ENCODE data around the gene KCNH8. TPM values are rescaled to one million over a fixed set of nuclear protein-coding genes. Genes with fewer than 3 reads are reported as not detected.

Gene KCNH8
- total RNA-seq, 1 experiment from 2014 or later: 0.12 TPM

DNA sequence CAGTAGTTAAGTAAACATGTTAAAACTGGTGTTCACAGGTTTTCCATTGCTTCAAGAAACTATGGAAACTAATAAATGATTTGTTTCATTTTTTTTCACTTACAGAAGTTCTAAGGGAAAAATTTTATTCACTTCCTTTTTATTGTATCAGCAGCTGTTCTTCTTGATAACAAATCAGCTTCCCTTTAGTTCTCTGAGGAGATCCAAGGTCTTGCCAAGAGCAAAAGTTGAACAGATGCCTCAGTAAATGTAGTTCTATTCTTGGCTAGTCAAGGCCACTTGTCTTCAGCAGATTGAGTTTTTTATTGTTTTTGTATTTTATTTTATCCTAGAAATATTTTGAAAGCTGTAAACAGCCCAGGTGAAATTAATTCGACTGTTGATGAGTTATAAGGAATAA lies 41.8 kb downstream of the KCNH8 start:
- no peak overlapping the region for H3K4me3 ChIP-seq (replicated peaks in 1 of 2; ENCODE audit: low read depth in 1 of 2, low read length in 2 of 2)
- no peaks in the 10 kb centered on the region; a peak in 3 of 4 replicates for H3K9me3 ChIP-seq (ENCODE audit: control insufficient read depth in 1 of 2, insufficient read depth in 1 of 2, low read depth in 1 of 2, low read length in 2 of 2)
- no peak for ATAC-seq
- no peaks in the 10 kb centered on the region for H3K79me2 ChIP-seq (ENCODE audit: insufficient read depth, low read length)
- no peaks in the 10 kb centered on the region; the same call in 1 of the 2 replicates for H3K27me3 ChIP-seq (ENCODE audit: insufficient read depth, low read length)
- POLR2A ChIA-PET: no interaction called here
- no TSS peak for BruUV-seq (replicated peaks)
- no peaks in the 10 kb centered on the region for H3K4me1 ChIP-seq (ENCODE audit: control insufficient read depth in 1 of 2, insufficient read depth in 2 of 2, low read length in 2 of 2)
- CTCF ChIA-PET: no interaction called here
- no peaks in the 10 kb centered on the region for H3K9me2 ChIP-seq (ENCODE audit: insufficient read depth)
- H4K20me1 ChIP-seq (ENCODE audit: insufficient read depth): no peaks in the 10 kb centered on the region
- no peak overlapping the region for H3K27ac ChIP-seq (ENCODE audit: low read depth, low read length)
- no peak for DNase-seq (ENCODE audit: low read depth, low spot score)
- no peak for TF ChIP-seq YY1 (IDR thresholded peaks at IDR 0.05; ENCODE audit: extremely low read depth, insufficient replicate concordance, low read depth, low read length)
- TF ChIP-seq, protein P1, sequence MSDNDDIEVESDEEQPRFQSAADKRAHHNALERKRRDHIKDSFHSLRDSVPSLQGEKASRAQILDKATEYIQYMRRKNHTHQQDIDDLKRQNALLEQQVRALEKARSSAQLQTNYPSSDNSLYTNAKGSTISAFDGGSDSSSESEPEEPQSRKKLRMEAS (IDR thresholded peaks at IDR 0.05): no peak
- no peak for TF ChIP-seq ELF1 (IDR thresholded peaks at IDR 0.05; ENCODE audit: borderline replicate concordance, low read depth)
- no peak for TF ChIP-seq EGR1 (IDR thresholded peaks at IDR 0.05; ENCODE audit: low read depth)
- TF ChIP-seq ATF3 (IDR thresholded peaks at IDR 0.05): no peak
- no peak for TF ChIP-seq REST (IDR thresholded peaks at IDR 0.05; ENCODE audit: low read depth)
- no peak for TF ChIP-seq SIN3A (IDR thresholded peaks at IDR 0.05; ENCODE audit: low read depth)
- TF ChIP-seq, protein P2, sequence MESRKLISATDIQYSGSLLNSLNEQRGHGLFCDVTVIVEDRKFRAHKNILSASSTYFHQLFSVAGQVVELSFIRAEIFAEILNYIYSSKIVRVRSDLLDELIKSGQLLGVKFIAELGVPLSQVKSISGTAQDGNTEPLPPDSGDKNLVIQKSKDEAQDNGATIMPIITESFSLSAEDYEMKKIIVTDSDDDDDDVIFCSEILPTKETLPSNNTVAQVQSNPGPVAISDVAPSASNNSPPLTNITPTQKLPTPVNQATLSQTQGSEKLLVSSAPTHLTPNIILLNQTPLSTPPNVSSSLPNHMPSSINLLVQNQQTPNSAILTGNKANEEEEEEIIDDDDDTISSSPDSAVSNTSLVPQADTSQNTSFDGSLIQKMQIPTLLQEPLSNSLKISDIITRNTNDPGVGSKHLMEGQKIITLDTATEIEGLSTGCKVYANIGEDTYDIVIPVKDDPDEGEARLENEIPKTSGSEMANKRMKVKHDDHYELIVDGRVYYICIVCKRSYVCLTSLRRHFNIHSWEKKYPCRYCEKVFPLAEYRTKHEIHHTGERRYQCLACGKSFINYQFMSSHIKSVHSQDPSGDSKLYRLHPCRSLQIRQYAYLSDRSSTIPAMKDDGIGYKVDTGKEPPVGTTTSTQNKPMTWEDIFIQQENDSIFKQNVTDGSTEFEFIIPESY (IDR thresholded peaks at IDR 0.05; ENCODE audit: extremely low read depth, insufficient replicate concordance, low read length): no peak
- TF ChIP-seq CEBPB (IDR thresholded peaks at IDR 0.05; ENCODE audit: low read depth): no peak
- TF ChIP-seq POLR2A (IDR thresholded peaks at IDR 0.05; ENCODE audit: borderline replicate concordance, extremely low read depth, insufficient read depth, insufficient read length): no peak
- intact Hi-C loops (cut with micrococcal nuclease): no loop called here
- no peaks in the 10 kb centered on the region for H3K36me3 ChIP-seq (ENCODE audit: control insufficient read depth in 1 of 2, insufficient read depth in 2 of 2, low read length in 2 of 2)
- no peak overlapping the region for H2AFZ ChIP-seq (ENCODE audit: low read depth, low read length, poor library complexity, severe bottlenecking)
- no peak overlapping the region for H3K4me2 ChIP-seq (ENCODE audit: low read length)
- RAD21 ChIA-PET (ENCODE audit: low non-redundant PET in 1 of 2, low total read pairs in 2 of 2, uncharacterized antibody in 2 of 2, unreplicated experiment in 2 of 2): no interaction called here
- H3K9ac ChIP-seq (ENCODE audit: low read length): no peak overlapping the region

Measured in HCT116 (cell line).